DOHH2 (cell line): Measurements from ENCODE around the gene DUS3L.

ENCODE experiments used
- EZH2phosphoT487 ChIP-seq: fragments of 200-600 bp; sonication (generic); IDR thresholded peaks from 2 replicates; pipeline ENCODE4 v1.6.1; 2017; ENCODE audit warnings: borderline replicate concordance, mild to moderate bottlenecking, antibody characterized with exemption, low read length, moderate library complexity, mixed read lengths
- TF ChIP-seq, protein P1 (sequence below): fragments of 200-600 bp; sonication (generic); IDR thresholded peaks from one replicate; pipeline ENCODE4 v1.5.1; 2014; ENCODE audit warnings: antibody characterized with exemption, mild to moderate bottlenecking, low read depth, low read length; ENCODE audit not compliant: poor library complexity, severe bottlenecking

DNA sequence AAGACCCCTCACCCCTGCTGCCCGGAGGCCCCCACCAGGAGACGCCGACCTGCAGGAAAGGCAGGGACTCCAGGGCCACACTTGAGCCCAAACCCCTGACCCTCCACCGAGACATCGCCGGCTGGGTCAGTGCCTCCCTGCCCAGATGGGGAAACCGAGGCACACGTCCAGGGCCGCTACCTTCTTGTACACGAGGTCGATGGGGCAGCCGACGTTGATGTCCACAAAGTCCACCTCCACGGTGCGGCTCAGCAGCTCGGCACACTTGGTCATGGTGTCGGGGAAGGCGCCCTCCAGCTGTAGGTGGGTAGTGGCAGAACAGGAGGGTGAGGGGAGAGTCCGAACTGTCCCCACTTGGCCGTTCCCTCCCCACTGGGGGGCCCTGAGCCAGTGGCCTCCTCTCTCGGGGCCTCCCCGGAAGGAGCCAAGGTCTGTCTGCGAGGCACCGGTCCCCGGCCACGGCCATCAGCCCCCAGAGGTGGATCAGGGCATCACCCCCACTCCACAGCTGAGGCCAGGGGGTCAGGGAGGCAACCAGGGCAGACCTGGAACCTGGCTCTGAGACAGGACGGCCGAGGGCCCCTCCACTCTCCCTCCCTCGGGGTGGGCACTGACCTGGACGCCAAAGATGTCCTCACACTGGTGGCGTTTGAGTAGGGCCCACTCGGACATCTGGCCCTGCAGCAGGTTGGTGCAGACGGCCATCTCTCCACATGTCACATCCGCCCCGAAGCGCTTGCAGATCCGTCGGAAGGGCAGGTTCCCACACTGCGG, 3.4 kb downstream of the DUS3L start:
- TF ChIP-seq, protein P1, sequence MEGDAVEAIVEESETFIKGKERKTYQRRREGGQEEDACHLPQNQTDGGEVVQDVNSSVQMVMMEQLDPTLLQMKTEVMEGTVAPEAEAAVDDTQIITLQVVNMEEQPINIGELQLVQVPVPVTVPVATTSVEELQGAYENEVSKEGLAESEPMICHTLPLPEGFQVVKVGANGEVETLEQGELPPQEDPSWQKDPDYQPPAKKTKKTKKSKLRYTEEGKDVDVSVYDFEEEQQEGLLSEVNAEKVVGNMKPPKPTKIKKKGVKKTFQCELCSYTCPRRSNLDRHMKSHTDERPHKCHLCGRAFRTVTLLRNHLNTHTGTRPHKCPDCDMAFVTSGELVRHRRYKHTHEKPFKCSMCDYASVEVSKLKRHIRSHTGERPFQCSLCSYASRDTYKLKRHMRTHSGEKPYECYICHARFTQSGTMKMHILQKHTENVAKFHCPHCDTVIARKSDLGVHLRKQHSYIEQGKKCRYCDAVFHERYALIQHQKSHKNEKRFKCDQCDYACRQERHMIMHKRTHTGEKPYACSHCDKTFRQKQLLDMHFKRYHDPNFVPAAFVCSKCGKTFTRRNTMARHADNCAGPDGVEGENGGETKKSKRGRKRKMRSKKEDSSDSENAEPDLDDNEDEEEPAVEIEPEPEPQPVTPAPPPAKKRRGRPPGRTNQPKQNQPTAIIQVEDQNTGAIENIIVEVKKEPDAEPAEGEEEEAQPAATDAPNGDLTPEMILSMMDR, result no peak
- no peak for TF ChIP-seq EZH2phosphoT487
